NCI-H146 (cell line): ENCODE results near the gene ENTPD7.
"Not testable (repeated sequence)": the region's sequence is repeated elsewhere in the genome, so short reads cannot be mapped to it uniquely, and the experiment has no call there.

Experiments used
- DNase-seq: peaks from one replicate; lab custom pipeline; 2025; lab: John Stamatoyannopoulos, UW

The ENTPD7 gene, protein sequence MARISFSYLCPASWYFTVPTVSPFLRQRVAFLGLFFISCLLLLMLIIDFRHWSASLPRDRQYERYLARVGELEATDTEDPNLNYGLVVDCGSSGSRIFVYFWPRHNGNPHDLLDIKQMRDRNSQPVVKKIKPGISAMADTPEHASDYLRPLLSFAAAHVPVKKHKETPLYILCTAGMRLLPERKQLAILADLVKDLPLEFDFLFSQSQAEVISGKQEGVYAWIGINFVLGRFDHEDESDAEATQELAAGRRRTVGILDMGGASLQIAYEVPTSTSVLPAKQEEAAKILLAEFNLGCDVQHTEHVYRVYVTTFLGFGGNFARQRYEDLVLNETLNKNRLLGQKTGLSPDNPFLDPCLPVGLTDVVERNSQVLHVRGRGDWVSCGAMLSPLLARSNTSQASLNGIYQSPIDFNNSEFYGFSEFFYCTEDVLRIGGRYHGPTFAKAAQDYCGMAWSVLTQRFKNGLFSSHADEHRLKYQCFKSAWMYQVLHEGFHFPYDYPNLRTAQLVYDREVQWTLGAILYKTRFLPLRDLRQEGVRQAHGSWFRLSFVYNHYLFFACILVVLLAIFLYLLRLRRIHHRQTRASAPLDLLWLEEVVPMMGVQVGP

DNA sequence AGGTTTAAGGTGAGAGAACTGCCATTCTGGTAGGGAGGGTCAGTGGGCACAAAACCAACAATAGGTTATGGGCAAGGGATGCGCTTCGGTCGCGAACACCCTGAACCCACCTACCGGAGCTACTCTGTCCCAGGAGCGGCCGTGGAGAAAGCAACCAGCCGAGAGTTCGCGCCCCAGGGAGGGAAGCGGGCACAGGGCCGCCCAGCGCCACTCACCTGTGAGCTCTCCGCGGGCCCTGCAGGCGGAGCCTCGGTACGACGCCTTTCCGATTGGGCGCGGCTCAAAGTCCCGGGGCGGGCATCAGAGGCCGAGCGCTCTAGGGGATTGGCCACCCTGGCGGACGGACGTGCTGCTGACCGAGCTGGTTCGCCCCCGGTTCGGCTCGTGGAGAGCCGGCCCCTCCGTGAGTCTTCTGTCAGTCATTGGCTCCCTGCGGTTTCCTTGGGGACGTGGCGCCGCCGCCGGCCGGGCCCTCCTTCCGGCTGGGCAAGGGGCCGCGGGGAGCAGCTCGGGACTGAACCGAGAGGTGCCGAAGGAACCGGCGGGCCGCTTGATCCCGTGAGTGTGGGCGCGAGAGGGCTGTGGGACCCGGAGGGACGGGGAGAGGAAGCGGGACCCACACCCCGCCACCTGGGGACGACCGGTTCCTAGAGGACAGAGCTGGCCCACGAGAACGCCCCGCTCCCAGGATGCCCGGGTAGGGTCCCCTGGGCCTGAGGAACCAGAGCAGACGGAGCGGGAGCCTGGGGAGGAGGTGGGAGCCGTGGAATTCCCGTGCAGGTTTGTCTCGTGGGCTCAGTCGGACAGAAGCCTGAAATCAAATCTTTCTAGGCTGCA, at the start of gene ENTPD7:
Gene ENTPD7 (plus strand): TSS at position 479 of the 837 bp plus-strand sequence. CDS start 448 bp downstream, outside the sequence.
- peak; percentile 97 for DNase-seq

DNA sequence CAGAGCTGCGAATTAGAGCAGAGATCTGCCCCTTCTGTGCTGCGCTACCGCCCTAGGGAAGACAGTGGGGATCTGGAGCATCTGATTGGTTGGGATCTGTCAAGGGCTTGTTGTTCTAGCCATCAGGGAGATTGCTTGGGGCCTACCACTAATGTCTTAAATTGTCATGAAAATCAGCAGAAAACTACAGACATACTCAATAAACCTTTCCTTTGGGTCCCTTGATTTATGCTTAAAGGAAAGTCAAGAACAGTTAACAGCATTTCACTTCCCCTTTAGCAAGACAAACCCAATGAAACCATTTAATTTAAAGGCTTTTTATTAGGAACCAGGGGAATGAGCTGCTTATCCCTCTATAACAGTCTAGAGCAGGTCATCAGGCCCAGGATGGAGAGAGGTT, 49.1 kb upstream of the ENTPD7 start:
- no peak for DNase-seq

DNA sequence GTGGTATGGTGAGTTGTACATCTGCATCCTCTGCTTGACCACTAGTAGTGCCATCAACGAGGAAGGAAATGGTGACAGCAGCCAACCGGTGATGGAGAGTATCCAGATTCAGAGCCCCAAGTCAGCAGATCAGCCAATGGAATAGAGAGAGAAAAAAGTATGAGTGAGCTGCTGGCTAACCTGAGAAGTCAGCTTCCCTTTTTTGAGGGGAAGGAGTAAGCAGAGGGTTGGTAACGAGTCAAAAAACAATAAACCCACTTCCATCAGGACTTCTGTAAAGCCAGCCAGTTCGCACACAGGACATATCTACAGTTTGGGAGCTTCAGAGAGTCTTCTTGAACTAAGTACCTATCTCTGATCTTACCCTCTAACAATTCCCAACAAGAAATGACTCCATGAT, 48.0 kb upstream of the ENTPD7 start:
- no peak for DNase-seq

GRCh38 chr10:99612167-99612831, 47.0 kb upstream of the ENTPD7 start:
- DNase-seq, result peak; percentile 52

- no peak for DNase-seq
Observed at GRCh38 chr10:99615426-99615825, 43.9 kb upstream of the ENTPD7 start.

DNA sequence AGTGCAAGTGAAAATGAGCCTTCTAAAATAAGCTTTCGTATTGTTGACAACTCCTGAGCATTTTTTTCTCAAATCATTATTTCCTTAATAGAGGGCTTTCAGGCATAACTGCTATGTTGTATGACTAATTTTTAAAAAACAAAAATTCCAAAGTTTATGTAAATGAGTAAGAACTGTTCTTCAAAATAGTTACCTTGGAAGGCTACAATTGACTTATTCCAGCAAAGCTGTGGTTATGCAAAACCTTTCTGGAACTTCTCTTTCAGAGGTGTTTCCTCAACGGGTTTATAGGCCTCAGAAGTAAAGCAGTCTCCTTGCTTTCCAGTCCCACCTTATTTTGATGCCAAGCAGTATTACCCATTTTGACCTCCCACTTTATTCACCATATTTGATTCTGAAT, 41.6 kb upstream of the ENTPD7 start:
- no peak for DNase-seq

GRCh38 chr10:99619090-99619800, 40.1 kb upstream of the ENTPD7 start:
- DNase-seq, result no peak

DNA sequence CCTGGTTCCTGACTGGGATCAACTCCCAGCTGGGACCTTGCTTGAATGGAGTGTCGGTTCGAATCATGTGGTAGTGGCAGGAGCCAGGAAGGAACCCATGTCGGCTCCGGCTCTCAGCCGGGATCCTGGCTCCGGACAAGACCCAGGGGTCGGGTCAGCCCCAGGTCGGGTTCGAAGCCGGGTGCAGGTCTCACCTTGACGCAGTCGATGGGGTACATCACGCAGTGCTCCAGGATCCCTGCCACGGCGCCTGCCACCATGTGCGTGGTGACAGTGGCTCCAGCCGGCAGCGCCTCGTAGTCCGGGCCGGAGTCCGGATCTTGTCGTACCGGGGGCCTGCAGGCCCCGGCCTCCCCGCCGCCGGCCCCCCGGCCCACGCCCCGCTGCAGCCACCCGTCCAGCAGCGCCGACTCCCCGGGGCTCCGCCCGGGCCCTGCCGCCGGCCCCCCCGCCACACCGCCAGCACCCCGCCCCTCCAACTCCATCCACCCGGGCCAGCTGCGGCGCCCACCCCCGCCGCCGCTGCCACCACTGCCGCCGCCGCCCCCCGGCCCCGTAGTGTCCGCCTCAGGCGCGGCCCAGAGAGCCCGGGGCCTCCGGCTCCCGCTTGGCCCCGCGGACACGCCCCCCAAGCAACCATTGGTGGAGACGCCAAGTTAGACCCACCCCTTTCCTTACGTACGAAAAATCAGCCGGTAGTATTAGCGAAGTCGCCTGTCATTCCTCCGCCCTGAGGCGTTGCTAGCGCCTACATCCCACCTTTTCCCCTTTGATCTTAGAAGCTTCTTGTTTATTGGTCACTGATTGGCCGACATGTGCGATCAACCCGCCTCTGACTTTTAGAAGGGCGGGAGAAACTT, 39.2 kb upstream of the ENTPD7 start, which contains the start of gene SLC25A28:
Gene SLC25A28 (minus strand): TSS at position 589 of the 860 bp plus-strand sequence. CDS start 104 bp downstream, at position 485.
- DNase-seq, result peak; percentile 100

DNA sequence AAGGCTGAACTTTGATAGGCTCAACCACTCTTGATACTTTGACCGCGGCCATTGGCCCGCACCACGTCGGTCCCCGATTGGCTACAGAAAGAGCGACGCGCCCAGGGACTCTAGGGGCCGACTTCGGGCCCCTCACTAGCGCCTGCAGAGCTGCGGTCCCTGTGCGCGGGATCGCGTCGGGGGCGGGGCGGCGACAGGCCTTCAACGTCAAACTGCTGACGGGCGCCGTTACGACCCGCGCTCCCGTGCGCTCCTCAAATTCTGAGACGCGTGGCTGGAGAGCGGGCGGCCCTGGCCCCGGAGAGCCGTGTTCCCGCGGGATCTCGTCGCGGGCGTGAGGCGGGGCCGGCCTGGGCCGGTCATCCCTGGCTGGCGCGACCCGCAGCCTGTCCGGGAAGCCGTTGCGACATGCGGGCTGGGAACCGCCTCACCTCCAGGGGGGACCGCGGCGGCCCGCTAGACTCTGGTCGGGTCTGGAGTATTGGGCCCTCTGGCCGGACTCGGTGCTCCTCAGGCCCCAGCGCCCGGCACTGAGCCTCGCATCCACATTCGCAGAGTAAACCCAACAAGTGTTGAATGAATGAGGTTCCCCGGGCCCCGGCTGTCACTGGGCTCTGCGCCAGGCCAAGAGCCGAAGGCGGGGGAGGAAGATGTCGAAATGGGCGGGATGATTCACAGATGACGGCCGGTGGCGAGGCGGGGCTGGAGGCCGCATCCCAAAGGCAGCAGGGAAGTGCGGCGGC, 38.4 kb upstream of the ENTPD7 start:
- DNase-seq, result peak; percentile 84

DNA sequence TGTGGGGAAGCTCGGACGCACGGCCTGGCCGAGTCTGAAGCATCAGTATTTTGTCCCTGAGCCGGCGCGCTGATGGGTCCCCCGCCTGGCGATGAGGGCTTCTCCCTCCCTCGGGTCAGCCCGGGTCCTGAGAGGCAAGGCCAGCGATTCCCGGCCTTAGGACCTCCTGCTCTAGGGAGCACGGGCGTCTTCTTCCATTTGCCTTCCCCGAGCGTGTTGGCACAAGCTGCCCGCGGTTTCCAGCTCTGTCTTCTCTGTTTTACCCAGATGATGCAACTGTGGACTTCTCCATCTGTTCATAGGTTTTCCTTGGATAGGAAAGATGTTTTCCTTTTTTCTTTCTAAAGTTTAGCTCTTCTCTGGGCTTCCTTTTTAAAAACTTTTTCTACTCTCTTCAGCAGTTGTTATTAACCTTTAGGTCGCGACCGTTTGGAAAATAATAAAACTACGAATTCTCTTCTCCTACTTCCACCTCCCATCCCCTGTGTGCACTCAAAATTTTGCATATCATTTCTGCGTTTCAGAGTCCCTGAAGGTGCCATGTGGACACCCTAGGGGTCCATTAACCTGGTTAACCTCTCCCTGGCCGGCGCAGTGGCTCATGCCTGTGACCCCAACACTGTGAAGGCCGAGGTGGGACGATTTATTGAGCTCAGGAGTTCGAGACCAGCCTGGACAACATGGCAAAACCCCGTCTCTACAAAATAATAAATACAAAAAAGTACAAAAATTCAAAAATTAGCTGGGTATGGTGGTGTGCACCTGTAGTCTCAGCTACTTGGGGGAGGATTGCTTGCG, 37.7 kb upstream of the ENTPD7 start:
- DNase-seq, result no peak

DNA sequence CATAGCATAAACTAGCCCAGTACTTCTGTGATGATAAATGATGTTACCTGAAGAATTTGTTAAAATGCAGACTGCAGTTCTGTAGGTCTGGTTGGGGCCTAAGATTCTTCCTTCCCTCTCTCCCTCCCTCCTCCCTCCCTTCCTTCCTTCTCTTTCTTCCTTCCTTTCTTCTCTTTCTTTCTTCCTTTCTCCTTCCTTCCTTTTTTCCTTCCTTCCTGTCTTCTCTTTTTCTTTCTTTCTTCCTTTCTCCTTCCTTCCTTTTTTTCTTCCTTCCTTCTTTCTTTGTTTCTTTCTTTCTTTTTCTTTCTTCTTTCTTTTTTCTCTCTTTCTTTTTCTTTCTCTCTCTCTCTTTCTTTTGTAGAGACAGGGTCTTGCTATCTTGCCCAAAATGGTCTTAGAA, 35.4 kb upstream of the ENTPD7 start:
- no peak for DNase-seq

GRCh38 chr10:99625124-99625523, 34.2 kb upstream of the ENTPD7 start:
- not testable (repeated sequence) for DNase-seq

DNA sequence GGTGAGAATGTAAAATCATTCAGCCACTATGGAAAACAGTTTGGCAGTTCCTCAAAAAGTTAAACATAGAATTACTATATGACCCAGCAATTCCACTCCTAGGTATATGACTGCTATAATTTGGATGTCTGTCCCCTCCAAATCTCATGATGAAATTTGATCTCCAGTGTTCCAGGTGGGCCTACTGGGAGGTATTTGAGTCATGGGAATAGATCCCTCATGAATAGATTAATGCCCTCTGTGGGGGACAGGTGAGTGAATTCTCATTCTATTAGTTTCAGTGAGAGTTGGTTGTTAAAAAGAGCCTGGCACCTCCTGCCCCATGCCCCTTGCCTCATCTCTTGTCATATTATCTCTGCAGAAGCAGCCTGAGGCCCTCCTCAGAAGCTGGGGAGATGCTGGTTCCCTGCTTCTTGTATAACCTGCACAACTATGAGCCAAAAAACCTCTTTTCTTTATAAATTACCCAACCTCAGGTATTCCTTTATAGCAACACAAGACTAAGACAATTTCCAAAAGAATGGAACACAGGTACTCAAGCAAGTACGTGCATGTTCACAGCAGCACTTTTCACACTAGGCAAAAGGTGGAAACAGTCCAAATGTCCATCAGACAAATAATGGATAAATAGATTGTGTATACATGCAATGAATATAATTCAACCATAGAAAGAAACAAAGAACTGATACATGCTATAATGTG, 30.2 kb upstream of the ENTPD7 start:
- DNase-seq, result no peak

- no peak for DNase-seq
Observed at GRCh38 chr10:99629625-99629978, 29.7 kb upstream of the ENTPD7 start.

GRCh38 chr10:99630433-99630832, 28.9 kb upstream of the ENTPD7 start:
- DNase-seq, result no peak

DNA sequence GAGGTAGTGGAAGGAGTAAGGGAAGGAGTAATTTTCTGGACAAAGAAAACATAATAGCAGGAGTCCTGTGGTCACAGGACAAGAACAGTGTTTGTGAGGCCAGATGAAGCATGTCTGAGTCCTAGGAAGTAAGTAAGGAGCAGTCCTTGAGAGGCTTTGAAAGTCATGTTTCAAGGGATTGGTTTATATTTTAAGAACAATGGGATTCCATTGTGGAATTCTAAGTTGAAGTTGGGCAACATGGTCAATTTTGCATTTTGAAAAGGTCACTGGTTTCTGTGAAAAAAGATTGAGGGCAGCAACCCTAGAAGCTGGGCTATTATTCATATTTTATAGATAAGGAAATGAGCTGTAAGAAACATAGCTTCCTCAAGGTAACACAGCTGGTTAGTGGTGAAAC, 28.3 kb upstream of the ENTPD7 start:
- no peak for DNase-seq

DNA sequence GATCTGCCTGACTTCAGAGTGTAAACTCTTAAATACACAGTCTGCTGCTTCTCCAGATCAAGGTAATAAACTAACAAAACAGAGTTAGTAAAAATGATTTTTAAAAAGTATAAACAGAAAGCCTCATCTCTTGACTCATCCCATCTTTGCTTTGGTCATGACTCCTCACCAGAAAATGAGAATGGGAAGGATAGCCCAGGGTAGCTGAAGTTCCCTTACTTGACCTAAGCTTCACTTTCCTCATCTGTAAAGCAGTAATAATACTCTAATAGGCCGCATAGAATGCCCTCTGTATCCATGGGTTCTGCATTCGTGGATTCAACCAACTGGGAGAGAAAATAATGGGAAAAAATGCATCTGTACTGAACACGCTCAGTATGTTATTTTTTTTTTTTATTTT, 27.8 kb upstream of the ENTPD7 start:
- no peak for DNase-seq

GRCh38 chr10:99633832-99634231, 25.5 kb upstream of the ENTPD7 start:
- DNase-seq, result no peak
